Endodermal cell (in vitro differentiated cells): ENCODE data around the gene HNMT. TPM values are rescaled to one million over a fixed set of nuclear protein-coding genes. Genes with fewer than 3 reads are reported as not detected.
"Not testable (repeated sequence)": the region's sequence is repeated elsewhere in the genome, so short reads cannot be mapped to it uniquely, and the experiment has no call there.

Experiments
- DNase-seq: peaks from one replicate; pipeline ENCODE4 v3.0.0-alpha.2; 2017
- H3K27ac ChIP-seq: 2 replicates; pipeline ENCODE4 v1.5.1; 2013; ENCODE audit warnings: mild to moderate bottlenecking, low read depth, low read length, moderate library complexity
- H3K27me3 ChIP-seq: 2 replicates; pipeline ENCODE4 v1.6.1; 2013; ENCODE audit warnings: mild to moderate bottlenecking, low read length, moderate library complexity; ENCODE audit not compliant: insufficient read depth, control insufficient read depth, poor library complexity, severe bottlenecking
- H3K36me3 ChIP-seq: 2 replicates; pipeline ENCODE4 v1.7.0; 2013; ENCODE audit warnings: mild to moderate bottlenecking, low read length, moderate library complexity; ENCODE audit not compliant: control insufficient read depth, insufficient read depth
- H3K4me1 ChIP-seq: one replicate; pipeline ENCODE4 v1.7.0; 2013; ENCODE audit warnings: low read length; ENCODE audit not compliant: control insufficient read depth, insufficient read depth
- H3K4me3 ChIP-seq: 2 replicates; pipeline ENCODE4 v1.5.1; 2013; ENCODE audit warnings: mild to moderate bottlenecking, low read length, moderate library complexity
- H3K9ac ChIP-seq: 2 replicates; pipeline ENCODE4 v1.6.1; 2013; ENCODE audit warnings: mild to moderate bottlenecking, low read length, moderate library complexity; ENCODE audit not compliant: poor library complexity, severe bottlenecking; ENCODE audit errors: extremely low read depth
- H3K9me3 ChIP-seq: 2 replicates; pipeline ENCODE4 v1.6.1; 2013; ENCODE audit warnings: mild to moderate bottlenecking, low read length, moderate library complexity; ENCODE audit not compliant: control insufficient read depth
- H3K27ac Mint-ChIP-seq: 2 replicates; pipeline ENCODE4 v1.8.0; 2020; ENCODE audit warnings: mixed read lengths
- H3K27me3 Mint-ChIP-seq: 2 replicates; pipeline ENCODE4 v1.8.0; 2021; ENCODE audit warnings: mild to moderate bottlenecking, mixed read lengths; ENCODE audit not compliant: insufficient read depth
- H3K36me3 Mint-ChIP-seq: 2 replicates; pipeline ENCODE4 v1.8.0; 2020; ENCODE audit warnings: low read depth, mixed read lengths
- H3K4me1 Mint-ChIP-seq: 2 replicates; pipeline ENCODE4 v1.8.0; 2020; ENCODE audit warnings: mixed read lengths
- H3K4me3 Mint-ChIP-seq: 2 replicates; pipeline ENCODE4 v1.8.0; 2020; ENCODE audit warnings: mild to moderate bottlenecking, moderate library complexity, mixed read lengths
- H3K9me3 Mint-ChIP-seq: 2 replicates; pipeline ENCODE4 v1.8.0; 2020; ENCODE audit warnings: mild to moderate bottlenecking, mixed read lengths
- WGBS, 2 experiments: methylation state at CpG; one replicate each; pipeline versions ENCODE4 v1.1.5 to v1.1.7; 2013; ENCODE audit warnings: missing lambda C conversion rate in 2 of 2, mixed read lengths in 1 of 2; ENCODE audit not compliant: insufficient coverage in 1 of 2, insufficient read length in 1 of 2; 5-methylcytosine and 5-hydroxymethylcytosine counted together
- total RNA-seq, 2 donors: library from RNA; stranded (reverse); fragmentation: NEBNext Ultra II Directional in 1 of 2; extraction: Animal tissue kit (Norgen Biotek cat#: 25700) in 1 of 2; gene quantifications; 2 replicates in 1 of 2; 3 replicates in 1 of 2; pipeline ENCODE4 v1.2.1, GENCODE V29; 2021
- TF ChIP-seq, protein P1 (sequence below): fragments of 200-600 bp; sonication (generic); conservative IDR thresholded peaks from 2 replicates; pipeline ENCODE4 v1.5.0; 2021; ENCODE audit warnings: antibody characterized with exemption, mild to moderate bottlenecking

Gene HNMT
- total RNA-seq, 2 donors from 2014 or later, result 10.6 to 18.0 TPM

DNA sequence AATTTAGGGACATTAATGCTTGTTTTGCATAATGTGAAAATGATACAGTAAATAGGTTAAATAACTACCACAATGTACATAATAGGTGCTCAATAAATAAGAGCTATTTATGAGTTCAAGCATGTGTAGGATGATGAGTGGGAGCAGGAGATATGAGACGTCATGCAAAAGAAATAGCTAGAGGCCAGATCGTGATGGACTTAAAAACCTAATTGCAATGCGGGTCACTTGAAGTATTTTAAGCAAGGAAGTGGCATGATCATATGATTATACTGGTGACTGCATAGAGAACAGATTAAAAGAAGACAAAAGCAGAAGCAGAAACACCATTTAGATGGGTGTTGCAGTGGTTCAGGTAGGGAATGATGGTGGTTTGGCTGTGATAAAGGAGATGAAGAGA lies 78.0 kb downstream of the HNMT start:
- Mint-ChIP-seq H3K9me3 (peaks cover 3% of the 10 kb centered on the region), H3K27ac (no peak overlapping the region), H3K36me3 (no peaks in the 10 kb centered on the region), H3K4me1 (peaks cover 10% of the 10 kb centered on the region), H3K27me3 (no peaks in the 10 kb centered on the region), H3K4me3 (no peak overlapping the region)
- H3K36me3 ChIP-seq, result no peaks in the 10 kb centered on the region
- no peaks in the 10 kb centered on the region for H3K4me1 ChIP-seq
- H3K9ac ChIP-seq, result no peak overlapping the region
- DNase-seq, result no peak
- H3K9me3 ChIP-seq, result no peaks in the 10 kb centered on the region
- TF ChIP-seq, protein P1, sequence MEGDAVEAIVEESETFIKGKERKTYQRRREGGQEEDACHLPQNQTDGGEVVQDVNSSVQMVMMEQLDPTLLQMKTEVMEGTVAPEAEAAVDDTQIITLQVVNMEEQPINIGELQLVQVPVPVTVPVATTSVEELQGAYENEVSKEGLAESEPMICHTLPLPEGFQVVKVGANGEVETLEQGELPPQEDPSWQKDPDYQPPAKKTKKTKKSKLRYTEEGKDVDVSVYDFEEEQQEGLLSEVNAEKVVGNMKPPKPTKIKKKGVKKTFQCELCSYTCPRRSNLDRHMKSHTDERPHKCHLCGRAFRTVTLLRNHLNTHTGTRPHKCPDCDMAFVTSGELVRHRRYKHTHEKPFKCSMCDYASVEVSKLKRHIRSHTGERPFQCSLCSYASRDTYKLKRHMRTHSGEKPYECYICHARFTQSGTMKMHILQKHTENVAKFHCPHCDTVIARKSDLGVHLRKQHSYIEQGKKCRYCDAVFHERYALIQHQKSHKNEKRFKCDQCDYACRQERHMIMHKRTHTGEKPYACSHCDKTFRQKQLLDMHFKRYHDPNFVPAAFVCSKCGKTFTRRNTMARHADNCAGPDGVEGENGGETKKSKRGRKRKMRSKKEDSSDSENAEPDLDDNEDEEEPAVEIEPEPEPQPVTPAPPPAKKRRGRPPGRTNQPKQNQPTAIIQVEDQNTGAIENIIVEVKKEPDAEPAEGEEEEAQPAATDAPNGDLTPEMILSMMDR, result no peak
- H3K27ac ChIP-seq, result no peak overlapping the region
- H3K27me3 ChIP-seq, result no peaks in the 10 kb centered on the region
- H3K4me3 ChIP-seq, result no peak overlapping the region
- WGBS, 2 experiments, result 93 to 100% methylated on average over 3 of the region's 3 CpGs

GRCh38 chr2:138043588-138043987 lies 79.3 kb downstream of the HNMT start:
- H3K9ac ChIP-seq, H3K36me3 Mint-ChIP-seq, DNase-seq, H3K9me3 ChIP-seq, H3K27me3 ChIP-seq, H3K36me3 ChIP-seq, H3K4me1 ChIP-seq, H3K4me3 ChIP-seq, H3K27me3 Mint-ChIP-seq, H3K27ac Mint-ChIP-seq, H3K27ac ChIP-seq, H3K4me3 Mint-ChIP-seq, H3K9me3 Mint-ChIP-seq: not testable (repeated sequence)
- H3K4me1 Mint-ChIP-seq, result peaks cover 10% of the 10 kb centered on the region
- WGBS, 2 experiments, result 90 to 100% methylated on average over 2 to 6 of the region's 6 CpGs

- H3K4me1 Mint-ChIP-seq, result no peaks in the 10 kb centered on the region
- no peak for DNase-seq
- Histone ChIP-seq H3K9me3 (no peaks in the 10 kb centered on the region), H3K4me1 (peaks cover 5% of the 10 kb centered on the region), H3K27me3 (no peaks in the 10 kb centered on the region), H3K27ac (no peak overlapping the region), H3K9ac (no peak overlapping the region), H3K4me3 (no peak overlapping the region), H3K36me3 (no peaks in the 10 kb centered on the region)
- TF ChIP-seq, protein P1, result no peak
- H3K27me3 Mint-ChIP-seq, result no peaks in the 10 kb centered on the region
- H3K4me3 Mint-ChIP-seq, result no peak overlapping the region
- no peak overlapping the region for H3K27ac Mint-ChIP-seq
- WGBS, 2 experiments, result 87 to 100% methylated on average over 1 of the region's 1 CpG
- H3K9me3 Mint-ChIP-seq, result no peaks in the 10 kb centered on the region
- no peaks in the 10 kb centered on the region for H3K36me3 Mint-ChIP-seq
Measured at GRCh38 chr2:138058427-138058826, 94.2 kb downstream of the HNMT start.
